ENCODE results near the gene SMOC1.

SMOC1 gene

DNA sequence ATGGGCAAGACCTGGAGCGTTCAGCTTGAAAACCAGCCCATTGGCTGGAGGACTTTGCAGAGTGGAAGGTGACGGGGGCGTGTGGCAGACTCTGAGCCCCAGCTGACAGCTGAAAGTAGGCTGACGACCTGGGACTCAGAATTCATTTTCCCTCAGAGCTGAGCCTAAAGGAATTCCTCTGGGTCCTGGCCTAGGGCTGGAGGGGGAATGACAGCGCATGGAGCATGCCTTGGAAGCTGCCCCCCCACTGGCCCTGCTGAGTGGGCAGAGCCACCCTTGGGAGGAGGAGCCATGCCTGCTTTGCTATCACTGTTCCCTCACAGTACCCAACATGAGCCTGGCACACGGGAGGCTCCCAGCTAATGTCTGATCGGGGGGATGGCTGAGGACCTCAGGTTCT is 25.4 kb upstream of the SMOC1 start:
- TF ChIP-seq, protein P1, sequence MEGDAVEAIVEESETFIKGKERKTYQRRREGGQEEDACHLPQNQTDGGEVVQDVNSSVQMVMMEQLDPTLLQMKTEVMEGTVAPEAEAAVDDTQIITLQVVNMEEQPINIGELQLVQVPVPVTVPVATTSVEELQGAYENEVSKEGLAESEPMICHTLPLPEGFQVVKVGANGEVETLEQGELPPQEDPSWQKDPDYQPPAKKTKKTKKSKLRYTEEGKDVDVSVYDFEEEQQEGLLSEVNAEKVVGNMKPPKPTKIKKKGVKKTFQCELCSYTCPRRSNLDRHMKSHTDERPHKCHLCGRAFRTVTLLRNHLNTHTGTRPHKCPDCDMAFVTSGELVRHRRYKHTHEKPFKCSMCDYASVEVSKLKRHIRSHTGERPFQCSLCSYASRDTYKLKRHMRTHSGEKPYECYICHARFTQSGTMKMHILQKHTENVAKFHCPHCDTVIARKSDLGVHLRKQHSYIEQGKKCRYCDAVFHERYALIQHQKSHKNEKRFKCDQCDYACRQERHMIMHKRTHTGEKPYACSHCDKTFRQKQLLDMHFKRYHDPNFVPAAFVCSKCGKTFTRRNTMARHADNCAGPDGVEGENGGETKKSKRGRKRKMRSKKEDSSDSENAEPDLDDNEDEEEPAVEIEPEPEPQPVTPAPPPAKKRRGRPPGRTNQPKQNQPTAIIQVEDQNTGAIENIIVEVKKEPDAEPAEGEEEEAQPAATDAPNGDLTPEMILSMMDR (IDR thresholded peaks at IDR 0.05; ENCODE audit: low read depth, low read length) = no peak
- H3K4me3 ChIP-seq (ENCODE audit: low read depth, low read length) = no peak overlapping the region

GRCh38 chr14:69854598-69854997 is 24.6 kb upstream of the SMOC1 start:
- H3K4me3 ChIP-seq (ENCODE audit: low read depth, low read length) = no peak overlapping the region
- TF ChIP-seq, protein P1 (IDR thresholded peaks at IDR 0.05; ENCODE audit: low read depth, low read length) = no peak

- TF ChIP-seq, protein P1 (IDR thresholded peaks at IDR 0.05; ENCODE audit: low read depth, low read length) = no peak
- no peak overlapping the region for H3K4me3 ChIP-seq (ENCODE audit: low read depth, low read length)
Observed at GRCh38 chr14:69855180-69855832, 23.9 kb upstream of the SMOC1 start.

GRCh38 chr14:69858801-69859200 is 20.4 kb upstream of the SMOC1 start:
- TF ChIP-seq, protein P1 (IDR thresholded peaks at IDR 0.05; ENCODE audit: low read depth, low read length) = no peak

DNA sequence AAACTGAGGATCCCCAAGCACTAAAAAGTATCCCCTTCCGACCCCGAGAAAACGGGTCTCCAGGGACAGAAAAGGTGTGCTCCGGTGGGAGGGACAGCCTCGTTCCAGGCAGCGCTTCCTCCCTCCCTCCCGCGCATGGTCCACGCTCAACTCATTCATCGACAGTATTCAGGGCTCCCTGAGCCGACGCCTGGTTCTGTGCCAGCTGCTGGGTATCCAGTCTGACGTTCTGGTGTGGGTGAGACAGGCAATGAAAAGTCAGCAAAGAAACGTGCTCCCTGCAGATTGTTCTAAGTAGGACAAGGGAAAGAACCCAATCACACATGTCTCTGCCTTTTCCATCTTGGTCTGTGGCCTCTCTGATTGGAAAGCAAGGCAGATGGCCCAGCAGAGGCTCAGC is 19.6 kb upstream of the SMOC1 start:
- H3K4me3 ChIP-seq (ENCODE audit: low read depth, low read length) = no peak overlapping the region
- TF ChIP-seq, protein P1 (IDR thresholded peaks at IDR 0.05; ENCODE audit: low read depth, low read length) = no peak

More at GRCh38 chr14:69858801-69859200, 20.4 kb upstream of the SMOC1 start:
- H3K4me3 ChIP-seq (ENCODE audit: low read depth, low read length) = no peak overlapping the region

DNA sequence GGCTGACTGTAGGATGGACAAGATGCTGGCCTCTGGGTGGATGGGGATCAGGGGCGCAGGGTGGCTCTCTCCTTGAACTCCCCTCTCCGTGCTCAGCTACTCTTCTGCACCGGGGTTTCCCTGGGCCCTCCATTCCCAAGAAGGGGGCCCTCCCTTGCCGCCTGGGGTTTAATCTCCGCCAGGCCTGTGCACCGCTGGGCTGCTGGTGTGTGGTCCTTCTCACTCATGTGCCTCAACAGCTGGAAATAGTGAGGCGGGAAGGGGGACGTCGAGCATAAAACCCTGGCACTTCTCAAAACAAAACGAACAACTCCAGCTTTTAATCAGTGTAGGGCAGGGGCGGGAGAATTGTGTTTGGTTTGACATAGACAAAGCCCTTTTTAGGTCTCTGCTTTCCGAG is 19.0 kb upstream of the SMOC1 start:
- TF ChIP-seq, protein P1 (IDR thresholded peaks at IDR 0.05; ENCODE audit: low read depth, low read length) = no peak
- no peak overlapping the region for H3K4me3 ChIP-seq (ENCODE audit: low read depth, low read length)

DNA sequence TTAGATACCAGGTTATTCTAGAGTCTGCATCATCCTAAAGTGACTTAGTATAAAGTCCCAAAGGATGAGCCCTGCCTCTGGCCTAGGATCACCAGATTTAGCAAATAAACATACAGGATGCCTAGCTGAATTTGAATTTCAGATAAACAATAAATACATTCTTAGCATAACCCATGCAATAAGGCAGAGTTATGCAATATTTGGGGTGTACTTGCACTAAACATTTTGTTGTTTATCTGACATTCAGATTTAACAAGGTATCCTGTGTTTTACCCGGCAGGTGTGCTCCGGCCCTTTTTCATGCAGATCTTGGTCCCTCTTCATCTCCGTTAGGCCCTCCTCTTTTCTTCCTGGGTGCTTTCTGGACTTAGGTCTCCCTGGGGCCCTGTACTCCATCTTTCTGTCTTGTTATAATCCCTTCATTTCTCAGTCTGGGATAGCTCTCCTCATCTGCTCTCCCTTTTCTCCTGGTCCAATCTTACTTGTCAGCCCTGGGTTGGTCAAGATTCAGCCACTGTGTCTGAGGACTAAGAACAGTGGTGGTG is 18.1 kb upstream of the SMOC1 start:
- no peak overlapping the region for H3K4me3 ChIP-seq (ENCODE audit: low read depth, low read length)

More for the DNA sequence above, 18.1 kb upstream of the SMOC1 start:
- TF ChIP-seq, protein P1 (IDR thresholded peaks at IDR 0.05; ENCODE audit: low read depth, low read length) = no peak
